Mucosa of rectum (tissue), 2 donors: Measurements from ENCODE around the gene HIPK1.
"Not testable (repeated sequence)": the region's sequence is repeated elsewhere in the genome, so short reads cannot be mapped to it uniquely, and the experiment has no call there.

Source experiments
- H3K27ac ChIP-seq, 2 donors: one replicate each; pipeline ENCODE4 v1.7.0; 2013; ENCODE audit warnings: inconsistent platforms in 2 of 2, low read depth in 2 of 2, low read length in 2 of 2
- H3K27me3 ChIP-seq, 2 donors: one replicate each; pipeline ENCODE4 v1.7.0; 2013; ENCODE audit warnings: low read length in 2 of 2; ENCODE audit not compliant: control insufficient read depth in 2 of 2, insufficient read depth in 2 of 2
- H3K36me3 ChIP-seq, 2 donors: one replicate each; pipeline ENCODE4 v1.7.0; 2013; ENCODE audit warnings: low read length in 2 of 2; ENCODE audit not compliant: control insufficient read depth in 2 of 2, insufficient read depth in 2 of 2
- H3K4me1 ChIP-seq, 2 donors: one replicate each; pipeline ENCODE4 v1.7.0; 2013; ENCODE audit warnings: low read length in 2 of 2, mild to moderate bottlenecking in 1 of 2; ENCODE audit not compliant: control insufficient read depth in 2 of 2, insufficient read depth in 2 of 2
- H3K4me3 ChIP-seq, 2 donors: one replicate each; pipeline ENCODE4 v1.7.0; 2013; ENCODE audit warnings: low read length in 2 of 2
- H3K9ac ChIP-seq, 2 donors: one replicate each; pipeline ENCODE4 v1.7.0; 2013; ENCODE audit warnings: low read length in 2 of 2, low read depth in 1 of 2, mild to moderate bottlenecking in 1 of 2
- H3K9me3 ChIP-seq, 2 donors: one replicate each; pipeline ENCODE4 v1.7.0; 2013; ENCODE audit warnings: low read length in 2 of 2; ENCODE audit not compliant: control insufficient read depth in 2 of 2
- donor health status: healthy.
- donor health status: Normal muscosa, but diverticular disease.

Gene HIPK1

DNA sequence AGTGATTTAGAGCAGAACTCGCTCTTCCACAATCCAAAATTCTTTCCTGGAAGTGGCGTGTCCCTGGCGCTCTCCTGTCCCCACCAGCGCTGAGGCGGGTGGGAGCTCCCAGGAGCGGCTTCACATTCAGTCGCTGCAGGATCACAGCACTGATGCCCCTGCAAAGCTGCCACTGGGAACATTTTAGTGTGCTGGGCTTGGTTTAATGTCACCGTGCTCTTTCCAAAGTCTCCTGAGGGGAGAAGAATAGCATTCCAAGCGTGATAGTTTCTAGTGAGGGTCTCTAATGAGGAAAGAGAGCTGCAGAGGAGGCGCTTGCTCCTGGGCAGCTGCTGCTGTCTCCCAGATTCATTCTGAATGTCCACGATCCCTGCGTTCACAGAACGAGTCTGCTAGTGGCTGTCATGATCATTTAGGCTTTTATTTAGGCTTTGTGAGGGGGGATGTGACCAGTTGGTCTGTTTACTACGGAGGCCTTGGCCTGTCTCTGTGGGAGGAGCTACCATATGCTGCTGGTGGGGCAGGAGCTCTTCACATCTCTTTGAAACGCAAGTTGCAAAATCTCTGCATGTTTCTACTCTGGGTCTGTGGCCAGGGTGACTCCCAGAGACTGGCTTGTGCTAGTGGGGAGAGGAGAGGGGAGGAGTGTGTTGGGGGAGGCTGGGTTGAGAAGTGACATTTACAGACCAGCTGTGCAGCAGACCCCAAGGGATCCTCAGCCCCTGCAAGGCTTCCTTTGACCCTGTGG lies 73.5 kb downstream of the HIPK1 start:
- Histone ChIP-seq H3K27ac (no peak overlapping the region), H3K9ac (no peak overlapping the region), H3K36me3 (no peaks in the 10 kb centered on the region), H3K9me3 (no peaks in the 10 kb centered on the region), H3K4me1 (no peaks in the 10 kb centered on the region), H3K4me3 (no peak overlapping the region), H3K27me3 (no peaks in the 10 kb centered on the region)

DNA sequence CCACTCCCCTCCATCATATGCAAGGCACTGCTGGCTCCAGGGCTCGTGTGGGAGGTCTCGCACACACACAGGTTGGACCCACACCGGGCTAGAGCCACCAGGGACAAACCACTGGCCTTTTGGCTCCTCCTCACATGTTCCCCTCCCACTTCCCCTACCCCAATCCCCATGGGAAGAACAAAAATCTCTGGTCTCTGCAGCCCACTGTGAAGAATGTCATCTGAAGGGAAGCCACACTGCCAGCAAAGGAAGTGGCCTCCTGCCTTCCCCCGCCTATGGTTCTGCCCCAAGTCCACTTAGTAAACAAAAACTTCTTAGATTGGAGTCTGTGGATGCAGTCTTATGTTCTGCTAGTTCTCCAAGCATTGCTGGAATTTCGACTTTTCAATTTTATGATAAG lies 74.3 kb downstream of the HIPK1 start:
- no peaks in the 10 kb centered on the region for H3K36me3 ChIP-seq
- H3K9me3 ChIP-seq = no peaks in the 10 kb centered on the region
- no peaks in the 10 kb centered on the region for H3K27me3 ChIP-seq
- no peak overlapping the region for H3K9ac ChIP-seq
- H3K4me3 ChIP-seq = no peak overlapping the region
- H3K27ac ChIP-seq = no peak overlapping the region
- no peaks in the 10 kb centered on the region for H3K4me1 ChIP-seq

DNA sequence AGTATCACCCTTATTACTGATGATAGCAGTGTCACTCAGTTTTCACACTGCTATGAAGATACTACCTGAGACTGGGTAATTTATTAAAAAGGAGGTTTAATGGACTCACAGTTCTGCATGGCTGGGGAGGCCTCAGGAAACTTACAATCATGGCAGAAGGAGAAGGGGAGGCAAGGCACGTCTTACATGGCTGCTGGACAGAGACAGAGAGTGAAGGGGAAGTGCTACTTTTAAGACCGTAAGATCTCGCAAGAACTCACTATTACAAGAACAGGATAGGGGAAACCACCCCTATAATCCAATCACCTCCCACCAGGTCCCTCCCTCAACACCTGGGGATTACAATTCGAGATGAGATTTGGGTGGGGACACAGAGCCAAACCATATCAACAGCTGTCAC lies 77.7 kb downstream of the HIPK1 start:
- not testable (repeated sequence) for H3K4me1 ChIP-seq, H3K27ac ChIP-seq, H3K36me3 ChIP-seq, H3K9ac ChIP-seq, H3K9me3 ChIP-seq, H3K27me3 ChIP-seq, H3K4me3 ChIP-seq

DNA sequence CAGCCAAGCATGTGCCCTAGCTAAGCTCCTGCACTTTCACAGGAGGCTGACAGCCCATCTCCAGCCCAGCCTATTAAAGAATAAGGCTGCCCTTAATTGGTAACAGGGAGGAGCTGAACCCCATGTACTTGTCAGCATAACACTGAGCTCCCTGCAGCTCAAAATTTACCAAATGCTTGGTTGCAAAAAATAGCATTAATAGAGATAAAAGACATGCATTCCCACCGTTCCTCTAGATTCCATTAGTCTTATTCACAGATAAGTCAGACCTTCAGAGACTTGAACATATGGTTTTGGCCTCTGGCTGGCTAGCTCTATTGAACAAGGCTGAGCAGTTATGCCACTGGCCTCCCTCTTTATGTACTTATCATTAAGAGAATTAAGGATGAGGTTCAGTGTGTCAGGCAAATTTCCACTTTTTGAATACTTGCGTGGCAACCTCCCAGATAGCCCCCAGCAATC lies 79.4 kb downstream of the HIPK1 start:
- H3K9me3 ChIP-seq = no peaks in the 10 kb centered on the region
- H3K27me3 ChIP-seq = no peaks in the 10 kb centered on the region
- H3K4me1 ChIP-seq = no peaks in the 10 kb centered on the region
- H3K27ac ChIP-seq = no peak overlapping the region
- H3K9ac ChIP-seq = no peak overlapping the region
- no peaks in the 10 kb centered on the region for H3K36me3 ChIP-seq
- no peak overlapping the region for H3K4me3 ChIP-seq

DNA sequence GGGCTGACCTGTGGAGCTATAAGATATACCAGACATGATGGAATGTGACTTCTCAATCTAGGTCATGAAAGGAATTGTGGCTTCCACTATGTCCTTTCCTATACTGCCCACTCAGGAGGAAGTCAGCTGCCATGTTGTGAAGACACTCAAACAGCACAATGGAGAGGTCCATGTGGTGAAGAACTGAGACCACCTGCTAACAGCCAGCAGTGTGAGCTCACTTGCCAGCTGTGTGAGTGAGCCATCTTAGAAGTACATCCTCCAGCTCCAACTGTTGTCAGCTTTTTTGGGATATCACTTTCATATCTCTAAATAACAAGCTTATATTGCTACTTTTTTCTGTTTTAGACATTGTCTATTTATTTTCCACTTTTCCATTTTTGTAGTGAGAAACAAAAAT lies 79.9 kb downstream of the HIPK1 start:
- H3K9me3 ChIP-seq = no peaks in the 10 kb centered on the region
- no peak overlapping the region for H3K27ac ChIP-seq
- no peaks in the 10 kb centered on the region for H3K4me1 ChIP-seq
- no peak overlapping the region for H3K9ac ChIP-seq
- no peak overlapping the region for H3K4me3 ChIP-seq
- no peaks in the 10 kb centered on the region for H3K27me3 ChIP-seq
- no peaks in the 10 kb centered on the region for H3K36me3 ChIP-seq

DNA sequence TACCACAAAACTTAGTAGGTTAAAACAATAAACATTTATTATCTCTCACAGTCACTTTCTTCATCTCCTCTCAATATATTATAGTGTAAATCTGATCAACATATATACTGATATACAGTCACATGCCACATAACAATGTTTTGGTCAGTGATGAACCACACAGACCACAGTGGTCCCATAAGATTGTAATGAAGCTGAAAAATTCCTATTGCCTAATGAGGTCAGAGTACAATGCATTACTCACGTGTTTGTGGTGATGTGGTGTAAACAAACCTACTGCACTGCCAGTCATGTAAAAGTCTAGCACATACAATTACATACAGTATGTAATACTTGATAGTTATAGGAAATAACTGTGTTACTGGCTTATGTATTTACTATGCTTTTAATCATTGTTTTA lies 80.3 kb downstream of the HIPK1 start:
- Histone ChIP-seq H3K4me3 (no peak overlapping the region), H3K27ac (no peak overlapping the region), H3K27me3 (no peaks in the 10 kb centered on the region), H3K9ac (no peak overlapping the region), H3K4me1 (no peaks in the 10 kb centered on the region), H3K36me3 (no peaks in the 10 kb centered on the region), H3K9me3 (no peaks in the 10 kb centered on the region)

DNA sequence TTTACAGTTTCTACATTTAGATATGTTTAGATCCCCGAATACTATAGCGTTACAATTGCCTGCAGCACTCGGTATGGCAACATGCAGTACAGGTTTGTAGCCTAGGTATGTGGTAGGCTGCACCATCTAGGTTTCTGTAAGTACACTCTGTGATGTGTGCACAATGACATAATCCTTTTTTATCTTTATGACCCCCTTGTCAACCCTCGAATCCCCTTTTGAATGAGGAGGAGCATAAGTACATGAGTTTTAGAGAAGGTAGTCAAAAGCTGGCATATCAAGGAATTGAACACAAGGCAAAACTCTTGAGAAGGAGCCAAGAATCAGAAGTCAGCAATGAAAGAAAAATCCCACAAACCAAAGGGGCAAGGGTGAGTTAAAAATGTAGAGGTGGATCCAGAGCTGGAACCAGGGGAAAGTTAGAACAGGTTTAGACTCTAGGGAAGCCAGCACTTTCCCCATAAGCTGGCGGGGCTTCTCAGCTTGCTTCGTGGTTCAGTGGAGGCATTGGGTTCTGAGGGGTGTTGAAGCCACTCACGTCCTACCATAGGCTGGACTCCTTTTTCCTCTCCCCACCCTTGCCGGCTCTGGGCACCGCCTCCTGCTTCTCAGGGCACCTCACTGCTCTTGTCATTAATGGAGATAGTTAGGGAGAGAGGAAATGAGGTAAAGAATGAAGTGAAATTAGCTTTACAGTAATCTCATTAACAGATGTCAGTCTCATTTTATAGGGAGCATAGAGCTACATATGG lies 81.5 kb downstream of the HIPK1 start:
- H3K9ac ChIP-seq = no peak overlapping the region

DNA sequence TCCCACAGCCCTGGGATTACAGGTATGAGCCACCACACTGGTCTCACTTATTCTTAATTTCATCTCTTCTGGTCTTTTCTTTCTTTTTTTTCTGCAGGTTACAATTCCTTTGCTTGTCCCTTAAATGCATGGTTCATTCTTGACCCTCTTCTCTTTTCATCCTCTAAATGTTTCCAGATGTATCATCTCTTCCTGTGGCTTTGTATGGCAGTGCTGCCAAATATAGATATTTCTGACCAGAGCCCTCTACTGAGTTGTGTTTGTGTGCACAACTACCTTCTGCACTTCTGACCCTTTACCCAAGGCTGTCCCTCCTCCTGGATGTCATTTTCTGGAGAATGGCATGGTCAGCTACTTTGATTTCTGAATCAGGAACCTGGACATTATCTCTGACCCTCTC lies 82.7 kb downstream of the HIPK1 start:
- H3K9me3 ChIP-seq = no peaks in the 10 kb centered on the region
- no peaks in the 10 kb centered on the region for H3K4me1 ChIP-seq
- H3K27ac ChIP-seq = no peak overlapping the region
- no peaks in the 10 kb centered on the region for H3K27me3 ChIP-seq
- H3K4me3 ChIP-seq = no peak overlapping the region
- no peaks in the 10 kb centered on the region for H3K36me3 ChIP-seq
- no peak overlapping the region for H3K9ac ChIP-seq

More for the DNA sequence above, 81.5 kb downstream of the HIPK1 start:
- Histone ChIP-seq H3K36me3 (no peaks in the 10 kb centered on the region), H3K4me3 (no peak overlapping the region), H3K9me3 (no peaks in the 10 kb centered on the region), H3K27me3 (no peaks in the 10 kb centered on the region), H3K27ac (no peak overlapping the region), H3K4me1 (no peaks in the 10 kb centered on the region)

DNA sequence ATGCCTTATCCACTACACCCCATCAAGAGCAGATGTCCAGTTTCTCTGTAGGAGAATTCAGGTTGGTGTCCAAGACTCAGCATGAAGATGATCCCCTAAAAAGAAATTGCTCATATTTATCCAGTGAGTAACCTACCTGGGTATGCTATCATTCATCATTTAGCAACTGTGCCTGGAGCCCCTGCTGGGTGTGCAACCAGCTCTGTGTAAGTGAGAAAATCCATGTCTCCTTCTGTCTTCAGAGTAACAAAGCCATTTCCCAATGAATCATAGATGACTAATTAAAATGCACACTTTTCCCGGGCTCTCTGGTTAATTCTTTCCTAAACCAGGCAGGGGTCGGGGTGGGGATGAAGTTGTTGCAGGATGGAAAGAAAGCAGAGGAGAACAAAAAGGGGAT lies 86.0 kb downstream of the HIPK1 start:
- Histone ChIP-seq H3K27ac (no peak overlapping the region), H3K9me3 (no peaks in the 10 kb centered on the region), H3K4me1 (no peaks in the 10 kb centered on the region), H3K9ac (no peak overlapping the region), H3K36me3 (no peaks in the 10 kb centered on the region), H3K4me3 (no peak overlapping the region), H3K27me3 (no peaks in the 10 kb centered on the region)

DNA sequence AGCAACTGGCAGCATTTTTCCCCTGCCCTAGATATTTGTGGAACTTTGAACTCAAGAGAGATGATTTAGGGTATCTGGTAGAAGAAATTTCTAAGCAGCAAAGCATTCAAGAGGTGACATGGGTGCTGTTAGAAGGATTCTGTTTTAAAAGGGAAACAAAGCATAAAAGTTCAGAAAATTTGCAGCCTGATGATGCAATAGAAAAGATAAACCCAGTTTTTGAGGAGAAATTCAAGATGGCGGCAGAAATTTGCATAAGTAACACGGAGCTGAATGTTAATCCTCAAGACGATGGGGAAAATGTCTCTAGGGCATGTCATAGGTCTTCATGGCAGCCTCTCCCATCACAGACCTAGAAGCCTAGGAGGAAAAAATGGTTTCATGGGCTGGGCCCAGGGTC lies 90.6 kb downstream of the HIPK1 start:
- not testable (repeated sequence) for H3K4me1 ChIP-seq, H3K27me3 ChIP-seq, H3K36me3 ChIP-seq, H3K9ac ChIP-seq, H3K27ac ChIP-seq, H3K4me3 ChIP-seq, H3K9me3 ChIP-seq
